ENCODE data around the gene NAA10.

DNA sequence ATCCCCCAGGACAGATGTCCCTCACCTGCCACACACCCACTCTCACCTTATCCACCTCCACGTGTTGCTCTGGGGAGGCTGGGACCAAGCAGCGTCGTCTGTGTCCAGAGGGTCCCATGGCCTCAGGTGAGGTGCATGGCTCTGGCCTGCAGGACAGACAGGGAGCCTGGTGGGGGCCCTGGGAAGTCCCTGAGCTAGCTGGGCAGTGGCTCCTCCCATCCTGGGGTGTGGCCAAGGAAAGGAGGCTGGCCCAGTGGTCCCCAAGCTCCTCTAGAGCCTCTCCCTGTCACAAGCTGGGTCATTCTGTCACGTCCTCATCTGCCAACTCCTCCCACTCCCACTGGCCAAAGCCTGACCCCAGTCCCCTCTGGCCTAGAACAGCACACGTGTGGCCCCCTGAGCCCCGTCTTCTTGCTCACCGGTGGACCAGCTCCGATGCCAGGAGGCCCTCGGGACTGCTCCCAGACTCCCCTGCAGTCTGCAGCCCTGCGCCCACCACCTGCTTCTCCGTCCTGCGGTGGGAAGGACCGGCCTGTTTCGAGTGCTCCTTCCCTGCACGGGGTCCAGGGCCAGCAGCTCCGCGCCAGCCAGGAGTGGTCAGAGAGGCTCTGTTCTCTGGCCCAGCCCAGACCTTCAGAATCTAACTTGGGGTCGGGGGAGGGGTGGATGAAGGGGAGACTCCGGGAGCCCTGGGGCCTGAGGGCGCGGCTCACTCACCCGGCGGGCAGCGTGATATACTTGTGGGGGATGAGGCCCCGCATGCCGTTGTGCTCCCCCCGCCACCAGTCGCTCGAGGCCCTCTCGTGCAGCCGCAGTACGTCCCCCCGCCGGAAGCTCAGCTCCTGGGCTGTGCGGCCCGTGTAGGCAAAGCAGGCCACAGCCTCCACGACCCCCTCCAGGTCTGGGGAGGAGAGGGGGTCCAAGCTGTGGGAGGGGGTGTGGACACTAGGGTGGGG lies 25.5 kb downstream of the NAA10 start:
- TF ChIP-seq ZNF239 (tag by site-specific recombination; IDR thresholded peaks at IDR 0.05), result no peak
- TF ChIP-seq, protein P1, sequence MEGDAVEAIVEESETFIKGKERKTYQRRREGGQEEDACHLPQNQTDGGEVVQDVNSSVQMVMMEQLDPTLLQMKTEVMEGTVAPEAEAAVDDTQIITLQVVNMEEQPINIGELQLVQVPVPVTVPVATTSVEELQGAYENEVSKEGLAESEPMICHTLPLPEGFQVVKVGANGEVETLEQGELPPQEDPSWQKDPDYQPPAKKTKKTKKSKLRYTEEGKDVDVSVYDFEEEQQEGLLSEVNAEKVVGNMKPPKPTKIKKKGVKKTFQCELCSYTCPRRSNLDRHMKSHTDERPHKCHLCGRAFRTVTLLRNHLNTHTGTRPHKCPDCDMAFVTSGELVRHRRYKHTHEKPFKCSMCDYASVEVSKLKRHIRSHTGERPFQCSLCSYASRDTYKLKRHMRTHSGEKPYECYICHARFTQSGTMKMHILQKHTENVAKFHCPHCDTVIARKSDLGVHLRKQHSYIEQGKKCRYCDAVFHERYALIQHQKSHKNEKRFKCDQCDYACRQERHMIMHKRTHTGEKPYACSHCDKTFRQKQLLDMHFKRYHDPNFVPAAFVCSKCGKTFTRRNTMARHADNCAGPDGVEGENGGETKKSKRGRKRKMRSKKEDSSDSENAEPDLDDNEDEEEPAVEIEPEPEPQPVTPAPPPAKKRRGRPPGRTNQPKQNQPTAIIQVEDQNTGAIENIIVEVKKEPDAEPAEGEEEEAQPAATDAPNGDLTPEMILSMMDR (tag by site-specific recombination; IDR thresholded peaks at IDR 0.05), result no peak
